HG02852 (cell line): ENCODE results near the gene BBOX1.
"Not testable (repeated sequence)": the region's sequence is repeated elsewhere in the genome, so short reads cannot be mapped to it uniquely, and the experiment has no call there.

Source experiments
- ATAC-seq: cut with Tn5 transposase; IDR thresholded peaks from one replicate; pipeline ENCODE4 v1.9.1; 2021; ENCODE audit warnings: mild to moderate bottlenecking, moderate library complexity; ENCODE audit not compliant: unreplicated experiment

Gene BBOX1

GRCh38 chr11:27174672-27175210, 134.1 kb downstream of the BBOX1 start:
- ATAC-seq, result no peak

GRCh38 chr11:27175562-27175961, 134.9 kb downstream of the BBOX1 start:
- ATAC-seq, result not testable (repeated sequence)
